ENCODE data around the gene HSPB6.
"Not testable (repeated sequence)": the region's sequence is repeated elsewhere in the genome, so short reads cannot be mapped to it uniquely, and the experiment has no call there.

HSPB6 gene

GRCh38 chr19:35732540-35733179 lies 24.2 kb downstream of the HSPB6 start:
- no peak for DNase-seq (ENCODE audit: low read depth in 1 of 2, low spot score in 1 of 2)

GRCh38 chr19:35731779-35732405 lies 24.9 kb downstream of the HSPB6 start:
- DNase-seq (ENCODE audit: low read depth in 1 of 2, low spot score in 1 of 2): no peak

DNA sequence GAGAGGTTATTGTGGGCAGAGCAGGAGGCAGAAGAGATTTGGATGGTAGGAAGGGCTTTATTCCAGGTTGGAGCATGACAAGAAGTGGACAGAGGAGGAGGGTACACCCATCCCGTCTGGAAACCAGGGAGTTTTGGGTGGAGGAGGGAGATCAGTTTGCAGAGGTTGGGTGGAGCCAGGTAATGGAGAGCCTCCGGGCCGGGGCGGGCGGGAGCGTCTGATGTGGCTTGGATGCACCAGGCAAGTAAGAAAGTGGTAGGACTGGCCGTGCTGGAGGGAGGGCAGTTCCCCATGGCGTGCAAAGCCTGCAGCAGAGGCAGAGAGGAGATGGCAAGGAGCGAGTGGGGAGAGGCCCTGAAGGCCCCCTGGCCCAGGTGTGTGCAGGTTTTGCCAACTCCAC lies 25.5 kb downstream of the HSPB6 start:
- no peak for DNase-seq (ENCODE audit: low read depth in 1 of 2, low spot score in 1 of 2)

DNA sequence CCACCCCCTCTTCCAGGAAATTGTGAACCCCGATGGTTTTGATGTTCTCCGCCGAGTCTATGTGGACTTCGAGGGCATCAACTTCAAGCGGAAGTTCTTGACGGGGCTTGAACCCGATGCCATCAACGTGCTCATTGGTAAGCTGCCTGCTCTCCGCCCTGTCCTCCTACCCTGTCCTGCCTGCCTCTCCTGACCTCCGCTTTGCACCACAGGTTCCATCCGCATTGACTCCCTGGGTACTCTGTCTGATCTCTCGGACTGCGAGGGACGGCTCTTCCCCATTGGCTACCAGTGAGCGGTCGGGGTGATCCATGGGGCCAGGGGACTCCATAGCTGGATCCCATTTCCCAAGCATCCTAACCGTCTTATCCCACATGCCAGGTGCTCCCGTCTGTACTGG lies 26.5 kb downstream of the HSPB6 start:
- DNase-seq (ENCODE audit: low read depth in 1 of 2, low spot score in 1 of 2): no peak

- no peak for DNase-seq (ENCODE audit: low read depth in 1 of 2, low spot score in 1 of 2)
Observed at GRCh38 chr19:35729763-35730162, 27.1 kb downstream of the HSPB6 start.

DNA sequence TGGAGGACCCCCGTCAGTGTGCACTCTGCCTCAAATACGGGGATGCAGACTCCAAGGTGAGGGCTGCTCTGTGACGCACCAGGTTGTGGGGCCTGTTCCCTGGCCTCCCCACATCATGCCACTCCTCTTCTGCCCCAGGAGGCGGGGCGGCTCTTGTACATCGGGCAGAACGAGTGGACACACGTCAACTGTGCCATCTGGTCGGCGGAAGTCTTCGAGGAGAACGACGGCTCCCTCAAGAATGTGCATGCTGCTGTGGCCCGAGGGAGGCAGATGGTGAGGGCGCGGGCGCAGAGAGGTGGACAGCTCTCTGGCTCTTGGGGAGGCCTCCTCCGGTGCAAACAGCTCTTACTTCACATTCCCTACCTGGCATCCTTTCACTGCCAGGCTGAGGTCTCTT lies 27.8 kb downstream of the HSPB6 start:
- no peak for DNase-seq (ENCODE audit: low read depth in 1 of 2, low spot score in 1 of 2)

GRCh38 chr19:35727956-35728706 lies 28.7 kb downstream of the HSPB6 start:
- DNase-seq (ENCODE audit: low read depth in 1 of 2, low spot score in 1 of 2): no peak

GRCh38 chr19:35727053-35727955 lies 29.5 kb downstream of the HSPB6 start:
- no peak for DNase-seq (ENCODE audit: low read depth in 1 of 2, low spot score in 1 of 2)

DNA sequence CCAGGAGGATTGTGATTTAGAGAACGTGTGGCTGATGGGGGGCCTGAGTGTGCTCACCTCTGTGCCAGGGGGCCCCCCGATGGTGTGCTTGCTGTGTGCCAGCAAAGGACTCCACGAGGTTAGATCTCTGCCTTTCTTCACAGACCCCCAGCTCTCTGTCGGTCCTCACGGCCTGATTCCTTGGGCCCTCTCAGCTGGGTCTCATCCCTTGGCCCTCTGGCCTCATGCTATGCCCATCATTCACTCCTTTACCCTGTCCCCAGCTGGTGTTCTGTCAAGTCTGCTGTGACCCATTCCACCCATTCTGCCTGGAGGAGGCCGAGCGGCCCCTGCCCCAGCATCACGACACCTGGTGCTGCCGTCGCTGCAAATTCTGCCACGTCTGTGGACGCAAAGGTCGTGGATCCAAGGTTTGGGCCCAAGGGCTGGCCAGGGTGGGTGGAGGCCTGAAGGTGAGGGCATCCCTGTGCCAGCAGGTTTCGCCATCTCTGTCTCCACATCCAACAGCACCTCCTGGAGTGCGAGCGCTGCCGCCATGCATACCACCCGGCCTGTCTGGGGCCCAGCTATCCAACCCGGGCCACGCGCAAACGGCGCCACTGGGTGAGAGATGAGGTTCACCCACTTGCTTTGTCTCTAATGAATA lies 31.5 kb downstream of the HSPB6 start:
- DNase-seq (ENCODE audit: low read depth in 1 of 2, low spot score in 1 of 2): no peak

DNA sequence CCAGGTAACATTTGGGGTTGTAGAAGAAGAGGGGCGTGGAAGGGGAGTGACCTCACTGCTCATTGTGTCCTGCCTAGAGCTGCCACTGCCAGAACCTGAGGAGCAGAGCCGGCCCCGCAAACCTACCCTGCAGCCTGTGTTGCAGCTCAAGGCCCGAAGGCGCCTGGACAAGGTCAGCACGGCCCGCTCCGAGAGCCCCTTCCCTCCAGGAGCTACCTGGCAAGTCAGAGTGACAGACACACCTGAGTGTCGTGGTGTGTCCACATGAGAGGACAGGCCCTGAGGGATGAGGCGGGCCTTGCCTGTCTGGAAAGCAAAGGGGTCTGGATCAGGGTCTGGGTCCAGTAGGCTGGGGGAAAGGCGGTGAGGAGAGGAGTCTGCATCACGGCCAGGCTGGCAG lies 32.3 kb downstream of the HSPB6 start:
- DNase-seq (ENCODE audit: low read depth in 1 of 2, low spot score in 1 of 2): no peak

- not testable (repeated sequence) for DNase-seq (ENCODE audit: low read depth in 1 of 2, low spot score in 1 of 2)
Observed at GRCh38 chr19:35724132-35724531, 32.7 kb downstream of the HSPB6 start.

- DNase-seq (ENCODE audit: low read depth in 1 of 2, low spot score in 1 of 2): no peak
Observed at GRCh38 chr19:35723671-35724070, 33.2 kb downstream of the HSPB6 start.

GRCh38 chr19:35722897-35723296 lies 33.9 kb downstream of the HSPB6 start:
- no peak for DNase-seq (ENCODE audit: low read depth in 1 of 2, low spot score in 1 of 2)

DNA sequence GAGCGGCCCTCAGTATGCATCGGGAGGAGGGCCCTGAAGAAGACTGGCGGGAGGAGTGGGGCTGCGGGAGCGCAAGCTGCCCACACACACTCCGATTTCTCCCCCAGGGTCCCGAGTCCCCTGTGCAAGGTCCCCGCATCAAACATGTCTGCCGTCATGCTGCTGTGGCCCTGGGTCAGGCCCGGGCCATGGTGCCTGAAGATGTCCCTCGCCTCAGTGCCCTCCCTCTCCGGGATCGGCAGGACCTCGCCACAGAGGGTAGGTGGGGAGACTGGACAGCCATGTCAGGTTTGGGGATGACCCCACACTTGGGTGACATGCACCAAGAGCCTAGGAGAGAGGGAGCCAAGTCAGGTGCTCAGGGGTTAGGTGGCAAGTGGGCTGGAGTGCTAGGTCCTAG lies 34.4 kb downstream of the HSPB6 start:
- no peak for DNase-seq (ENCODE audit: low read depth in 1 of 2, low spot score in 1 of 2)

DNA sequence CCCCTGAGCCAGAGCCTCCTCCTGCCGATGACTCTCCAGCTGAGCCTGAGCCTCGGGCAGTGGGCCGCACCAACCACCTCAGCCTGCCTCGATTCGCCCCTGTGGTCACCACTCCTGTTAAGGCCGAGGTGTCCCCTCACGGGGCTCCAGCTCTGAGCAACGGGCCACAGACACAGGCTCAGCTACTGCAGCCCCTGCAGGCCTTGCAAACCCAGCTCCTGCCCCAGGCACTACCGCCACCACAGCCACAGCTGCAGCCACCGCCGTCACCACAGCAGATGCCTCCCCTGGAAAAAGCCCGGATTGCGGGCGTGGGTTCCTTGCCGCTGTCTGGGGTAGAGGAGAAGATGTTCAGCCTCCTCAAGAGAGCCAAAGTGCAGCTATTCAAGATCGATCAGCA lies 35.5 kb downstream of the HSPB6 start:
- no peak for DNase-seq (ENCODE audit: low read depth in 1 of 2, low spot score in 1 of 2)

DNA sequence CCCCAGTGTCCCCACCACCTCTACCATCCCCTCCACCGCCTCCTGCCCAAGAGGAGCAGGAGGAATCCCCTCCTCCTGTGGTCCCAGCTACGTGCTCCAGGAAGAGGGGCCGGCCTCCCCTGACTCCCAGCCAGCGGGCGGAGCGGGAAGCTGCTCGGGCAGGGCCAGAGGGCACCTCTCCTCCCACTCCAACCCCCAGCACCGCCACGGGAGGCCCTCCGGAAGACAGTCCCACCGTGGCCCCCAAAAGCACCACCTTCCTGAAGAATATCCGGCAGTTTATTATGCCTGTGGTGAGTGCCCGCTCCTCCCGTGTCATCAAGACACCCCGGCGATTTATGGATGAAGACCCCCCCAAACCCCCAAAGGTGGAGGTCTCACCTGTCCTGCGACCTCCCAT lies 36.2 kb downstream of the HSPB6 start:
- no peak for DNase-seq (ENCODE audit: low read depth in 1 of 2, low spot score in 1 of 2)

- no peak for DNase-seq (ENCODE audit: low read depth in 1 of 2, low spot score in 1 of 2)
Observed at GRCh38 chr19:35720163-35720524, 36.7 kb downstream of the HSPB6 start.

DNA sequence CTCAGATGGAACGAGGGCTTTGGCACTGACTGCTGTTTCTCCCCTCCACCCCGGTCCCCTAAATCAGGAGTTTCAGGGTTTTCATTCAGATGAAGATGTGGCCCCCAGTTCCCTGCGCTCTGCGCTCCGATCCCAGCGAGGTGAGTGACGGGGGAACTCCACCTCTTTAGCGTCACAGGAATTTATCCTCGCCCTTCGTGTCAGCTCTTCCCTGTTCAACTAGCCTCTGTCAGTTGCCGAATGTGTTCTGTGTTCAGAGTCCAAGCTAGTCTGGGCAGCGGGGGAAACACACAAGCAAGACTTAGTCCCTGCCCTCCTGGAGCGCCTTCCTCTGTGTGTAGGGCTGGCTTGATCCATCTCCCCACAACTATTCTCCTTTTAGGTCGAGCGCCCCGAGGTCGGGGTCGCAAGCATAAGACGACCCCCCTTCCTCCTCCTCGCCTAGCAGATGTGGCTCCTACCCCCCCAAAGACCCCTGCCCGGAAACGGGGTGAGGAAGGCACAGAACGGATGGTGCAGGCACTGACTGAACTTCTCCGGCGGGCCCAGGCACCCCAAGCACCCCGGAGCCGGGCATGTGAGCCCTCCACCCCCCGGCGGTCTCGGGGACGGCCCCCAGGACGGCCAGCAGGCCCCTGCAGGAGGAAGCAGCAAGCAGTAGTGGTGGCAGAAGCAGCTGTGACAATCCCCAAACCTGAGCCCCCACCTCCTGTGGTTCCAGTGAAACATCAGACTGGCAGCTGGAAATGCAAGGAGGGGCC lies 37.2 kb downstream of the HSPB6 start:
- DNase-seq (ENCODE audit: low read depth in 1 of 2, low spot score in 1 of 2): no peak

- DNase-seq (ENCODE audit: low read depth in 1 of 2, low spot score in 1 of 2): no peak
Observed at GRCh38 chr19:35718345-35719041, 38.3 kb downstream of the HSPB6 start.
